B cell (primary cell): ENCODE results near the gene RD3L.

Source experiments
- CTCF ChIP-seq: fragments of 200-600 bp; IDR thresholded peaks from one replicate; pipeline ENCODE4 v1.8.0; 2022; ENCODE audit warnings: antibody characterized with exemption, mild to moderate bottlenecking
- EZH2 ChIP-seq: IDR thresholded peaks from 2 replicates; pipeline ENCODE4 v1.6.1; 2012; ENCODE audit warnings: borderline replicate concordance, low read depth, mild to moderate bottlenecking, moderate library complexity, low read length; ENCODE audit not compliant: insufficient read depth, poor library complexity, severe bottlenecking

GRCh38 chr14:103941973-103942736, at the start of gene RD3L:
- TF ChIP-seq CTCF (no peak), EZH2 (no peak)
